CD4-positive, alpha-beta T cell treated with Interleukin-6 for 4 hours (primary cell): Measurements from ENCODE around the gene NCKIPSD.
A peak's percentile ranks its signal among the peaks of the same experiment; 100 is the strongest.

Experiments used
- DNase-seq: peaks from one replicate; pipeline ENCODE4 v3.0.0-alpha.2; 2020; ENCODE audit warnings: mixed read lengths

Gene NCKIPSD

DNA sequence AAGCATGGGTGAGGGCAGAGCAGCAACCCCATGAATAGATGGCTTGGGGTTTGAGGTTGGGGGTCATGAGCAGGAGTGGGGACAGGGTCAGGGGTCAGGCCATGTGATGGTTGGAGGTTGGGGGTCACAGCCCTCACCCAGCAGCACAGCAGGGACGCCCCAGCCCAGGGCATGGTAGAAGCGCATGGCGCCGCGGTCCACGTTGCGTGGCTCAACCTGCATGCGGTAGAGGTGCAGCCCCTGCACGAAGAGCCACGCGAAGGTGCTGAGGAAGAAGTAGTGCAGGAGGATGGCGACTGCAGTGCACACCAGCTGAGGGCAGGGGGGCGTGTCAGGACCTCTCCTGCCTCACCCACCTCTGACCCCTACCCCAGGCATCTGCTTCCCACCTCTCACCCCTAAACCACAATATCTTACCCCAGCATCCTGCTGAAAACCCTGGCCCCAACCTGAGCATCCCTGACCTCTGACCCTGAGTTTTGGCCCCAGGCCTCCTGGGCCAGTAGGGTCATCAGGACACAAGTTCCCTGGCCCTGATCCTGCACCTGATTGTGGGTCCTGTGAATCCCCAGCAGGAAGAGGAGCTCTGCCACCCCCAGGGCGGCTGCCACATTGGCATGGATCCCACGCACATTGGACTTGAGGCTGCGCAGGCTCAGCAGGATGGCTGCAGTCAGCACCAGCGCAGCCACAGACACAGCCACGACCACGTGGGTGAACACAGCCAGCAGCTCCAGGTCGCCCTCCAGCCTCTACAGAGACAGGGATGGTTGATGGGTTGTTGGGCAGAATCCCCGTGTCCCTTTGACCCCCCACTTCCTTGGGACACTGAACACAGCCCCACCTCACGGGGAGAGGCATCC, 40.6 kb downstream of the NCKIPSD start:
- DNase-seq, result no peak

GRCh38 chr3:48642605-48643004, 43.1 kb downstream of the NCKIPSD start:
- DNase-seq, result no peak

GRCh38 chr3:48641396-48641795, 44.3 kb downstream of the NCKIPSD start:
- no peak for DNase-seq

- no peak for DNase-seq
Measured at GRCh38 chr3:48639944-48640606, 45.6 kb downstream of the NCKIPSD start.

DNA sequence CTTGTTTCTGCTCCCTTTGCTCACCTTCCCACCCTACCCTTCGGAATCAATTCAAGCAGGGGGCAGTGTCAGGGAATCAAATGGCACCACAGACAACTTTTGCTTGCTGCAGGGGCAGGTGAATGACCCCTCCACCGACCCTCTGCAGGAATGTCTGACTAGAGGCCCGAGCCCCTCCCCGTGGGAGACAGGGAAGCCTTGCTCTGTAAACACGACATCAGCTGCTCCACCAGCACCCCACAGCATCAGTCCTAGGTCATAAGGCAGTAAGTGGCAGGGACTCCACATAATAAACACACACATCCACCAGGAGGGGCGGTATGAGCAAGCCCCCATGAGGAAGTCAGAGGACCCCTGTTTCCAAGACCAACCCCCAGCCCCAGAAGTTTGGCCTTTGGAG, 48.4 kb downstream of the NCKIPSD start:
- DNase-seq, result no peak

GRCh38 chr3:48636149-48636655, 49.5 kb downstream of the NCKIPSD start:
- no peak for DNase-seq

GRCh38 chr3:48635222-48636021, 50.3 kb downstream of the NCKIPSD start, which contains the start of gene SLC26A6:
Gene SLC26A6 (minus strand): TSS chr3:48635461. CDS start chr3:48635393, 68 bp downstream.
- peak; percentile 96 for DNase-seq

GRCh38 chr3:48634661-48635221, 51.0 kb downstream of the NCKIPSD start:
- DNase-seq, result peak; percentile 71

DNA sequence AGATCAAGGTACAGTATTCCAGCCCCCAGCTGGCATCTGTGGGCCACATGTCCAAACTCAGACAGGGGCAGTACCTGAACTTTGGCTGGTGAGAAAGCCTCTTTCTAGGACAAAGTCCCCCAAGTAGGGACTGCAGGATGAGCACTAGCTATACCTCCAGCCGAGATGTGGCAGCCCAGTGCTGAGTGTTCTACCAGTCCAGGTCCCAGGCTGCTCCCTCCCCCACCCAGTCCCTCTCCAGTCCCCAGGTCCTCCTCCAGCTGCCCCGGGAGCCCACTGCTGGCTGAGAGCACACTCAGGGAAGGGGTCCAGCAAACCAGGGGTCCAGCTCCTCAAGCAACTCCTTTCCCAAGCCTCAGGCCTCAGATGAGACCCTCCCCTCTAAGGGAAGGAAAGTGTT, 52.0 kb downstream of the NCKIPSD start:
- no peak for DNase-seq

- no peak for DNase-seq
Measured at GRCh38 chr3:48633256-48633655, 52.5 kb downstream of the NCKIPSD start.

DNA sequence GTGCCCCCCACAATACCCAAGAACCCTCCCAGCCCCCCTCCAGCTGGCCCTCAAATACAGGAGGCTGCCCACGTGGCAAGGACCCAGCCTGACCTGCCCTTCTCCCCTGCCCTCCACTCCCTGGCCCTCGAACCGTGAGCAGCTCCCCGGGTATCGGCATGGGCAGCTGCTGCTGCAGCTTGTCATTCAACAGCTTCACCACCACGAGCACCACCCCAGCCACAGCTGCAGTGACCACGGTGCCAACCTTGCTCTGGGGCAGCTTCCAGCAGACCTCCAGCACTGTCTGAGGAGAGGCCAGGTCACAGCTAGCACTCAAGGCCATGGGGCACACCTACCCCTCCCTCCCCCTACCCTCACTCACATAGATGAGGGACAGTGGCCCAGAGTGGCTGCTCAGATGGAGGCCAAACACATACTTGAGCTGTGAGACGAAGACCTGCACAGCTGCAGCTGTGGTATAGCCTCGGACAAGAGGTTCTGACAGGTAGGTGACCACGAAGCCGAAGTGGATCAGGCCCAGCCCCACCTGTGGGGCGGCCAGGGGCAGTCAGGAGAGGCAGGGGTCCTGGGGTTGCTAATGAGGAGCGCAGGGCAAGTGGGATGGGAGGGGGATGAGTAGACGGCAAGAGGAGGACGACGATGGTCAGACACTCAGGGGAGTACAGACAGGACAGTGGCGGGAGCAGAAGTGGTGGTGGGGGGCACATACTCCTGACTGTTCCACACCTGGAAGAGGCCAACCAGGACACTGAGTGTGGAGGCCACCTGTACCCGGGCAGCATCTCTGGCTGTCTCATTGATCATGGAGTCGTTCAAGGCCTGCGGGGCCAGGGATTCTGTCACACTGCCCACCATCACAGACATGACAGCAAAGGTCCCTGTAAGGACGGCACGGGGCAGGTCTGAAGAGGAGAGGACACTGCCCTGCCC, 53.9 kb downstream of the NCKIPSD start:
- no peak for DNase-seq

GRCh38 chr3:48630833-48631232, 54.9 kb downstream of the NCKIPSD start:
- no peak for DNase-seq

DNA sequence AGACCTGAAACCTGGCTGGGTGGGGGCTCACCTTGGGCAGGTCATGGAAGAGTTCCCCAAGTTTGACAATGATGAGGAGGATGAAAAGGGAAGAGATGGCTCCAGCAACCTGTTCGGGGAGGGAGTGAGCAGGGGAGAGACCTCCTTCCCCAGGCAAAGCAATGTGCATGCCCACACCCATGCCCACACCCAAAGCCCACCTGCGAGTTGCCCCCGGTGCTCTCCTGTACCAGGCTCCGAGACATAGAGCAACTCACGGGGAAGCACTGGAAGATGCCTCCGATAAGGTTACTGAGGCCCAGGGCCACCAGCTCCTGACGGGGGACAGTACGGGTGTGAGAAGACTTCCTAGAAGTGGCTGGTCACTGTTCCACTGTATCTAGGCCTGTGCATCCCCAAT, 55.3 kb downstream of the NCKIPSD start:
- no peak for DNase-seq

DNA sequence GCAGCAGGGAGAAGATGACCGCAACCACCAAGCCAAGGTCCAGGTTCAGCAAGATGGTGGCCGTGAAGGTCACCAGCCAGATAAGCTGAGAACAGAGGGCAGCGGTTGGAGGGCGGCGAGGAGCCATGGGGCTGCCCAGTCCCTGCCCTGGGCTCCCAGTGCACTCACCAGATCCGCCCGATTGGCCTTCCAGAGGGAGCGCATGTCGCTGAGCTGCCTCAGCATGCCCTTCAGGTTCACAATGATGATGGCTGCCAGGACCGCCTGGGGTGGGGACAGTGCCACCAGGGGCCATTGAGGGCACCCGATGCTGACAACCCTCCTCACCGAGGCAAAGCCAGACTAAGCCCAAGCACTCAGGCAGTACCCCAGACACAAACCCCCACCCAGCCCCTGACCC, 55.8 kb downstream of the NCKIPSD start:
- DNase-seq, result no peak

DNA sequence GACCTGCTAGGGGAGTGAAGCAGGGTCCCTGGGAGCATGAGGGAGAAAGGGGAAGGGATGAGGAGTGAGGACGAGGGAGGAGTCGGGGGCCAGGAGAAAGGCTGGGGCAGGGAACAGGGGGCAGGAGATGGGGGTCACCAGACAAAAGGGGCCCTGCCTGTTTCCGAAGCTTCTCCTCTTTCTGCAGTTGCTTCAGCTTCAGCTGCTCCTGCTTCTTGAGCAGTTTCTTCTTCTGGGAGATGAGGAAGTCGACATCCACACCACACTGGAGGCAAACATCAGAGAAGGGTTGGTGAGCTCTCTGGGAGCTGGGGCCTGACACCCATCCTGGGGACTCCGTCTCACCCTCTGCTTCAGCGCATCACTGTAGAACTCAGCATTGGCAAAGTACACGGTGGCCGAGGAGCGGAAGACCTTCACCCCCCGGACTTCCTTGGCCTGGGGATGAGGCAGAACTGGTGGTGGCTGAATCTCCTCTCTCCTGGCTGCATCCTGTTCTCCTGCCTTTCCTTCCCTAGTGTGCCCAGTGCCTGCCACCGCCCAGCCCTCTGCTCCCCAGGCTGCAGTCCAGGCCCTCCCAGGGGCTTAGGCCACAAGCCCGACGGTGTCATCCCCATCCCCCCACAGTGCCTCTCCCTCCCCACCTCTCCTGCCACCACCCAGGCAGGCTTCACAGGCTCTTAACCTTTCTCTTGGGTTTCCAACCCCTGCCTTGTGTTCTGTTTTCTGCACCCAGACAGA, 57.3 kb downstream of the NCKIPSD start:
- DNase-seq, result no peak

- DNase-seq, result no peak
Measured at GRCh38 chr3:48625600-48625999, 60.1 kb downstream of the NCKIPSD start.

- DNase-seq, result no peak
Measured at GRCh38 chr3:48624767-48625166, 60.9 kb downstream of the NCKIPSD start.

DNA sequence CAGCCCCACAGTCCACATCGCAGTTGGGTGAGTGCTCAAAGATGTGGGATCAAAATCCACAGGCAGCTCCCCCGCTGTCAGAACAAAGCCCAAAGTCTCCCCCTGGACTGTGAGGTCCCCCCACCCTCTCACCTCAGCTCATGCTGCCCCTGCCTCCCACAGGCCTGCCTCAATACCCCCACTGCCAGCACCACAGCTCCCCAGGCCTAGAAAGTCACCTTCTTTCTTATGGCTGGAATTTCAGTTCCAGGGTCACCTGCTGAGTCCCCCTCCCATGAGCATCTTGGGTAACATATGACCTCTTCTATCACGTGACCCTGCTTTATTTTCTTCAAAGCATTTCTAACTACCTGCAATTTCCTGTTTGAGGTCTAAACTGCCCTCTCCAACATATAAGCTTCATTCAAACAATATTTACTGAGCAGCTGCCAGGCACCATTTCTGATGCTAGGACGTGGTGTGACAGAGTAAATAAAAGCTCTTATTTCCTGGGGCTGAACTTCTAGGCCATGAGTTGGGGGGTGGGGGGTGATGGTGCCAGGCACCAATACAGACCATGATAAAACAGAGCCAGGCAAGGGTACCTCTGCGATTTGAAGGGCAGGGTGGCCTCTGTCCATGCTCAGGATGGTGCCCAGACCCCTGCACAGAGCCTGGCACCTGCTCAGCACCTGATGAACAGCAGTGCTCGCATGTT, 61.7 kb downstream of the NCKIPSD start:
- no peak for DNase-seq
